Hematopoietic multipotent progenitor cell (in vitro differentiated cells): ENCODE measurements around the gene DTX3L. TPM values are rescaled to one million over a fixed set of nuclear protein-coding genes. Genes with fewer than 3 reads are reported as not detected.
"Not testable (repeated sequence)": the region's sequence is repeated elsewhere in the genome, so short reads cannot be mapped to it uniquely, and the experiment has no call there.

ENCODE experiments used
- DNase-seq, 3 donors: peaks; one replicate each; pipeline ENCODE4 v3.0.0-alpha.2; 2011 to 2015; ENCODE audit warnings: low read depth in 2 of 3, low spot score in 2 of 3
- total RNA-seq: library from RNA; depleted of rRNA; stranded (reverse); fragments of >200 nt; gene quantifications from one replicate; pipeline ENCODE4 v1.2.3, GENCODE V29; 2012

DTX3L gene
- total RNA-seq, 1 donor = 22.4 TPM

DNA sequence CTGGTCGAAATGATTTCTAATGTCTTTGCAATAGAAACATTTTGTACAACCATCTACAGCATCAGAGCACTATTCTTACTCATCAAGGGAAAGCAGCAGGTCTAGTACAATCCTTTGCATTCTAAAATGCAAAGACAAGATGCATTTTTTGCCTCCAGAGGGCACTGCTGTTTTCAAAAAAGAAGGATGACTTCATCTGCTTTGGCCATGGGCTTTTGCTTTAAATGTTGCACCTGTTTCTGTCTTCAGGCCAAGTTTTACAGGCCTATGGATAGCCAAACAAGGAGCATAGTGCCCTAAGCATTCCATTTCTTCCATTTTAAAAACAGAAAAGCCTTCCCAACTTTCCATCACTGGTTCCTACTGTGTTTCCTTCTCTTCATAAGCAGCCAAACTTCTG, 3.5 kb upstream of the DTX3L start:
- peak; percentile 42 to 85 (median 71) for DNase-seq

GRCh38 chr3:122562923-122563716, 1.0 kb upstream of the DTX3L start:
- no peak for DNase-seq

GRCh38 chr3:122563717-122564025, 467 bp upstream of the DTX3L start:
- DNase-seq = peak in 1 of 3 donors; percentile 23

DNA sequence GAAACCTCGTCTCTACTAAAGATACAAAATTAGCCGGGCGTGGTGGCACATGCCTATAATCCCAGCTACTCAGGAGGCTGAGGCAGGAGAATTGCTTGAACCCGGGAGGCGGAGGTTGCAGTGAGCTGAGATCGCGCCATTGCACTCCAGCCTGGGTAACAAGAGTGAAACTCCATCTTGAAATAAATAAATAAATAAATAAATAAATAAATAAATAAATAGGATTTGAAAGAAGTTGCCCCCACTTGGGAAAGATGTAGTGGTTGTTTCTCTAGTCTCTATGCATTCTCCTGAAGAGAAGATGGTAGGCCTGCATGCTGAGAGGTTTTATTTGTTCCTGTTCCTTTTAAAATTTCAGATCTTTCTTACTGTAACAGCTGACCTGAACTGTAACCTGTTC, 4.0 kb downstream of the DTX3L start:
- not testable (repeated sequence) for DNase-seq

DNA sequence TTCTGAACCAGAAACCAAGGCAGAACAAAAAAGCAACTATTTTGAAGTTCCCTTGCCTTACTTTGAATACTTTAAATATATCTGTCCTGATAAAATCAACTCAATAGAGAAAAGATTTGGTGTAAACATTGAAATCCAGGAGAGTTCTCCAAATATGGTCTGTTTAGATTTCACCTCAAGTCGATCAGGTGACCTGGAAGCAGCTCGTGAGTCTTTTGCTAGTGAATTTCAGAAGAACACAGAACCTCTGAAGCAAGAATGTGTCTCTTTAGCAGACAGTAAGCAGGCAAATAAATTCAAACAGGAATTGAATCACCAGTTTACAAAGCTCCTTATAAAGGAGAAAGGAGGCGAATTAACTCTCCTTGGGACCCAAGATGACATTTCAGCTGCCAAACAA, 4.6 kb downstream of the DTX3L start:
- no peak for DNase-seq

DNA sequence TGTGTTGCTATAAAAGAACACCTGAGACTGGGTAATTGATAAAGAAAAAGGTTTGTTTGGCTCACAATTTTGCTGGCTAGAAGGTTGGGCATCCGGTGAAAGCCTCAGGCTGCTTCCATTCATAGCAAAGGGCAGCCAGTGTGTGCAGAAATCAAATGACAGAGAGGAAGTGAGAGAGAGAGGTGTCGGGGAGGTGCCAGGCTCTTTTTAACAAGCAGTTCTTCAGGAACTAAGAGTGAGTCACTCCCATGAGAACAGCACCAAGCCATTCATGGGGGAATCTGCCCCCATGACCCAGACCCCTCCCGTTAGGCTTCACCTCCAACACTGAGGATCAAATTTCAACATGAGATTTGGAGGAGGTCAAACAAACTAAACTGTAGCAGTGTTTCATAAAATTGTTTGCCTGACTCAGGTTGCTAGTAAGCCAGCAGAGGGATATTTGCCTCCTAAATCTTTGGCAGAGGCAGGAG, 8.8 kb downstream of the DTX3L start:
- DNase-seq = peak in 1 of 3 donors; percentile 25

DNA sequence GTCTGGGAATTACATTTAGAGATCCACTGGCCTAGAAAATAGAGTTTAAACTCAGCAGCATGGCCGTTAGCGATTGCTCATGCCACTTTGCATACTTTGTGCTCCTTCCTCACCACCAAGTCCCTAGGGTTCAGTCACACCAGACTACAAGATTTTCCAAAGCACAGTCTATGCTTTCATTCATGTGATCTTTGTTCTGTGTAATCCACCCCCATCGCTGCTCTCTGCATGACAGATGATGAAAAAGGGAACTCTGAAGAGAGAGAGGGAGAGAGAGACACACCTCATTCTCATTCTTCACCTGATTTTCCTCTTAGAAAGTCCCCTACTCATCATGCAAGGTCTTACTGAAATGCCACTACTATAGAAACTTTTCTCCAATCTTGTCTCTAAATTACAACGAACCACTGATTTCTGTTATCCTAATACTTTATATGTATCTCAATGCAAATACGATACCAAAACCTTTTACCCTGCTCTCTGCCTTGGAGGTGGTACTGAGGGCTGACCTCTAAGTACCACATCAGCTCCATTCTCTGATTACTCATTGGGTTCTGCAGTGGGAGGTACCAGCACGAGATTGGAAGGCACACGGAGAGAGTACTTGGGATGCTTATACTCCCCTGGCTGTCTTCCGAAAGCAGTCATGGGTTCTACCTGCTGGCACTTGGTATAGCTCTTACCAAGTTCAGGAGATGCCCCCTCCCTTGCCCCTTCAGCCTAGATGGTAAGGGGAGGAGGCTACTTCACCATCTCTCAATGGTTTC, 12.2 kb downstream of the DTX3L start:
- DNase-seq = peak in 1 of 3 donors; percentile 40

DNA sequence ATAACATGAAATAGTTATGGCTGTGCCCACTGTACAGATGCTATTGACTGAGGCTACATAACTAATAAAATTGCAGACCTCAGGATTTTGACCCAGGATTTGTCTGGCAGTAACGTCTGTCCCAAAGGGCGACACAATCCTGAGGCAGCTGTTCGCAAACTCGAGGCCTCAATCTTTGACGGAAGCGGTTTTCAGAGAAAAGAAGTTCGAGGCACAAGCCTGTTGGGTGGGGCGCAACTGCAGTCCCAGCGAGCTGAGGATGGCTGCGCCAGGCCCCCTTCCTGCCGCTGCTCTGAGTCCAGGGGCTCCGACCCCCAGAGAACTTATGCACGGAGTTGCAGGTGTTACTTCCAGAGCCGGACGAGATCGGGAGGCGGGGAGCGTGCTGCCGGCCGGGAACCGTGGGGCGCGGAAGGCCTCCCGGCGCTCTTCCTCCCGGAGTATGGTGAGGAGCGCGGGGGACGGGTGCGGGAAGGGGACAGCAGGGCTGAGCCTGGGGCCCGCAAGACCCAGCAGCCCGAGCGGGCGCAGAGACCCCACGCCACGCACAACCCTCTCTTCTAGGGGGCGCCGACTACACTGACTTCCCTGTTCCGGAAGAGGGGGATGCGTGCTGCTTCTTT, 13.4 kb downstream of the DTX3L start, which contains the start of gene PARP15:
TSS of gene PARP15 (plus strand) at position 242 of the 623 bp plus-strand sequence. CDS start at position 260, 18 bp downstream.
- peak in 1 of 3 donors; percentile 31 for DNase-seq

DNA sequence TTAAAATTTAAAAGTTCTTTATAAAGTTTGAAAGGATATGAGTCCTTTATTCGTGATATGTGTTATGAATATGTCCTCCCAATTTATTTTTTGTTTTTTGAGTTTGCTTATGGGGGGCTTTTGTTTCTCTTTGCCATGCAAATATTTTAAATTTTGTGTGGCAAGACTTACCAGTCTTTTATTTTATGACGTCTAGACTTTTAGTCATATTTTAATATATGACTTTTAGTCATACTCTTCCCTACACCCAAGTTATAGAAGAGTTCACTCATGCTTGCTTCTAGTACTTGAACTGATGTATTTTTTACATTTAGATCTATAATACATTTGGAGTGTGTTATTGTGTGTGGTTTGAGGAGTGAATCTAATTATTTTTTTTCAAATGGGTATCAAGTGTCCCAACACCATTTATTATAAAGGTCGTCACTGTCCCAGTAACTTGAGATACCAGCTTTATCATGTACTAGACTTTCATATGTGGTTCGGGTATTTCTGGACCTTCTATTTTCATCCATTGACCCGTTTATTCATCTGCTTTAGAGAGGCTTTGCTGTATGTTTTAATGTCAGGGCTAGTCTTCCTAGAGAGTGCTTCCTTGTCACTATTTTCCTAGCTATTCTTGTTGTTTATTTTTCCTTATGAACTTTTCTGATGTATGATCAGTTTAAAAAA, 14.1 kb downstream of the DTX3L start:
- DNase-seq = no peak

GRCh38 chr3:122580470-122580869, 16.3 kb downstream of the DTX3L start:
- DNase-seq = no peak

DNA sequence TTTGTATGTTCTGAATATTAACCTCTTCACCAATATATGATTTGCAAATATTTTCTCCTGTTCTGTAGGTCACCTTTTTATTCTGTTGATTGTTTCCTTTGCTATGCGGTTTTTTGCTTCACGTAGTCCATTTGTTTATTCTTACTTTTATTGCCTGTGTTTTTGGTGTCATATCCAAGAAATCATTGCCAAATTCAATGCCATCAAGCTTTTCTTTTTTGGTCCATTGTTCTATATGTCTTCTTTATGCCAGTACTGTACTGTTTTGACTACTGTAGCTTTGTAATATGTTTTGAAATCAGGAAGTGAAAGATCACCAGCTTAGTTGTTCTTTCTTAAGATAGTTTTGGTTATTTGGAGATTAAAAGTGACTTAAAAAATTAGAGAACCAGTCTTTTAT, 17.5 kb downstream of the DTX3L start:
- no peak for DNase-seq

- peak in 1 of 3 donors; percentile 16 for DNase-seq
Observed at GRCh38 chr3:122582390-122582789, 18.3 kb downstream of the DTX3L start.

DNA sequence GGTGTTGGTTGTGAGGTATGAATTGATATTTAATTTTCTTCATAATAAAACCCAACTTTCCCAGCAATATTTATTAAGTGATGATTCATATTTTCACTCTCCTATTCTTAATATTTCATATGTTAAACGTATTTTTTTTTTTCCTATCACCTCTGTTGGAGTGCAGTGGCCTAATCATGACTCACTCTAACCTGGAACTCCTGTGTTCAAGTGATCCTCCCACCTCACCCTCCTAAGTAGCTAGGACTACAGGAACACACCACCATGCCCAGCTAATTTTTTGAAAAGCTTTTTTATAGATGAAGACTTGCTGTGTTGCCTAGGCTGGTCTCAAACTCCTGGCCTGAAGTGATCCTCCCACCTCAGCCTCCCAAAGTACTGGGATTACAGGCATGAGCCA, 22.0 kb downstream of the DTX3L start:
- no peak for DNase-seq

DNA sequence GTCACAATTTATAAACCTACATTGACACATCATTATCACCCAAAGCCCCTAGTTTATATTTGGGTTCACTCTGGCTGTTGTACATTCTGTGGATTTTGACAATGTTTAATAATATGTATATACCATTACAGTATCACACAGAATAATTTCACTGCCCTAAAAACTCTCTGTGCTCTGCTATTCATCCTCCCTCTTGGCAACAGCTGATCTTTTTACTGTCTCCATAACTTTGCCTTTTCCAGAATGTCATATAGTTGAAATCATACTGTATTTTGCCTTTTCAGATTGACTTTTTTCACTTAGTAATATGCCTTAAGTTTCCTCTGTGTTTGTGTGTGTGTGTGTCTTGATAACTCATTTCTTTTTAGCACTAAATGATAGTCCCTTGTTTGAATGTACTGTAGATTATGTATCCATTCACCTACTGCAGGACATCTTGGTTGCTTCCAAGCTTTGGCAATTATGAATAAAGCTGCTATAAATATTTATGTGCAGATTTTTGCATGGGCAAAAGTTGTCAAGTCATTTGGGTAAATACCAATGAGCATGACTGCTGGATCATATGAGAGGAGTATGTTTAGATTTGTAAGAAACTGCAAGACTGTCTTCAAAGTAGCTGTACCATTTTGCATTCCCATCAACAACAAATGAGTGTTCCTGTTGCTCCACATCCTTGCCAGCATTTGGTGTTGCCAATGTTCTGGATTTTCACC, 22.8 kb downstream of the DTX3L start:
- no peak for DNase-seq

GRCh38 chr3:122587572-122587971, 23.4 kb downstream of the DTX3L start:
- no peak for DNase-seq

DNA sequence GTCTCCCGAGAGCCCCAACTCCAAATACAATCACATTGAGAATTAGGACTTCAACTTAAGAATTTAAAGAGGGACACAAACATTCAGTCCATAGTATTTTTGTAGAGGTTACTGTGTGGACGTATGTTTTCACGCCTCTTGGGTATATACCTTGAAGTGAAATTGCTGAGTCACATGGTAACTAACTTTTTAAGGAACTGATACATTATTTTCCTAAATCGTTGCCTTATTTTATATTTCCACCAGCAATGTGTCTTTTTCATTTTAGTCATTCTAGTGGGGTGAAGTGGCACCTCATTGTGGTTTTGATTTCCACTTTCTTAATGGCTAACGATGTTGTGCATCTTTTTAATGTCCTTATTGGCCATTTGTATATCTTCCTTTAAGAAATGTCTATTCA, 25.2 kb downstream of the DTX3L start:
- DNase-seq = no peak

GRCh38 chr3:122590610-122591009, 26.5 kb downstream of the DTX3L start:
- no peak for DNase-seq

DNA sequence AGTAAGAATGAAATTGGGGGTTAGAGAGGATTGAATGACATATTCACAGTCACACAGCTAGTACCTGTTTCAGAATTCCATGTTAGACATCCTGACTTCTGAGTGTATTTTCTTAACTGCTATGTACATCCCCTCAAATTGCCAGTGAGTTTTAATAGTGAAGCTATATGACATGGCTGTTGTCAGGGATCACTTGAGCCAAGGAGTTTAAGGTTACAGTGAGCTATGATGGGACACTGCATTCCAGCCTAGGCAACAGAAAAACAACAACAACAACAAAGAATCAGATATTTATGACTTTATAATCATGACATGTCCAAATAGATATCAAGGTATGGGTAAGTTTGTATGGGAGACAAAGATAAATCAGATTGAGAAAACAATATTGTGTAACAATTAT, 29.9 kb downstream of the DTX3L start:
- DNase-seq = no peak

DNA sequence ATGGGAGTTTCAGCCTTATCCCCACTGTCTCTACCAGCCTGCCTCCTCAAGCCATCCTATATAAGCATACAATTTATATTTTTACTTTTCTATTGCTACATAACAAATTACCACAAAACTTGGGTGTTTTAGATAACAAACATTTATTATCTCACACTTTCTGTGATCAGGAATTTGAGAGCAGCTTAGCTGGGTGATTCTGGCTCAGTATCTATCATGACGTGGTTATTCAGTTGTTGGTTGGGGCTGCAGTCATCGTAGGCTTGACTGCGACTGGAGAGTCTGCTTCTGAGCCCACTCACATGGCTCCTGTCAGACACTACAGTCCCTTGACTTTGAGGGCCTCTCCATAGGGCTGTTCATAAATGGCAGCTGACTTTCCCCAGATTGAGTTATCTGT, 34.0 kb downstream of the DTX3L start:
- DNase-seq = no peak

- DNase-seq = no peak
Observed at GRCh38 chr3:122598556-122598955, 34.4 kb downstream of the DTX3L start.
